Ascending aorta (tissue), 2 donors: ENCODE data around the gene MAOA. TPM values are rescaled to one million over a fixed set of nuclear protein-coding genes. Genes with fewer than 3 reads are reported as not detected.
"Not testable (repeated sequence)": the region's sequence is repeated elsewhere in the genome, so short reads cannot be mapped to it uniquely, and the experiment has no call there.

Experiments
- DNase-seq, 2 donors: peaks; one replicate each; pipeline ENCODE4 v3.0.0-alpha.2; 2019; ENCODE audit warnings: low spot score in 2 of 2
- H3K27ac ChIP-seq, 2 donors: fragments of 200-600 bp; sonication (generic); one replicate each; pipeline ENCODE4 v1.5.1; 2016 to 2017; ENCODE audit warnings: mild to moderate bottlenecking in 1 of 2
- H3K27me3 ChIP-seq: fragments of 200-600 bp; sonication (generic); one replicate; pipeline ENCODE4 v1.5.1; 2017
- H3K36me3 ChIP-seq, 2 donors: fragments of 200-600 bp; sonication (generic); one replicate each; pipeline ENCODE4 v1.5.1; 2016
- H3K4me1 ChIP-seq, 2 donors: fragments of 200-600 bp; sonication (generic); one replicate each; pipeline ENCODE4 v1.5.1; 2016 to 2017; ENCODE audit warnings: mild to moderate bottlenecking in 1 of 2
- H3K4me3 ChIP-seq, 2 donors: fragments of 200-600 bp; sonication (generic); one replicate each; pipeline ENCODE4 v1.5.1; 2016 to 2017; ENCODE audit warnings: mild to moderate bottlenecking in 1 of 2
- H3K9me3 ChIP-seq, 2 donors: fragments of 200-600 bp; sonication (generic); one replicate each; pipeline ENCODE4 v1.5.1; 2016
- intact Hi-C: fragments of 100-400 bp; cut with DNase I; formaldehyde crosslinking; loops from one replicate; pipeline ENCODE4 v1.15.1; 2023
- total RNA-seq: library from RNA; depleted of rRNA; stranded (reverse); fragments of >200 nt; gene quantifications from one replicate; pipeline ENCODE4 v1.1.0, GENCODE V29; 2016
- TF ChIP-seq, protein P1 (sequence below), 3 experiments: fragments of 200-600 bp in 2 of 3; fragments of 450-650 bp in 1 of 3; sonication (generic) in 2 of 3; IDR thresholded peaks; one replicate each; pipeline ENCODE4 v1.5.1; 2016 to 2019; ENCODE audit warnings: antibody characterized with exemption in 3 of 3, mild to moderate bottlenecking in 1 of 3, moderate library complexity in 1 of 3

Gene MAOA
- total RNA-seq, 1 donor from 2014 or later = 93.6 TPM

GRCh38 chrX:43664258-43664657 lies 8.2 kb downstream of the MAOA start:
- TF ChIP-seq, protein P1, sequence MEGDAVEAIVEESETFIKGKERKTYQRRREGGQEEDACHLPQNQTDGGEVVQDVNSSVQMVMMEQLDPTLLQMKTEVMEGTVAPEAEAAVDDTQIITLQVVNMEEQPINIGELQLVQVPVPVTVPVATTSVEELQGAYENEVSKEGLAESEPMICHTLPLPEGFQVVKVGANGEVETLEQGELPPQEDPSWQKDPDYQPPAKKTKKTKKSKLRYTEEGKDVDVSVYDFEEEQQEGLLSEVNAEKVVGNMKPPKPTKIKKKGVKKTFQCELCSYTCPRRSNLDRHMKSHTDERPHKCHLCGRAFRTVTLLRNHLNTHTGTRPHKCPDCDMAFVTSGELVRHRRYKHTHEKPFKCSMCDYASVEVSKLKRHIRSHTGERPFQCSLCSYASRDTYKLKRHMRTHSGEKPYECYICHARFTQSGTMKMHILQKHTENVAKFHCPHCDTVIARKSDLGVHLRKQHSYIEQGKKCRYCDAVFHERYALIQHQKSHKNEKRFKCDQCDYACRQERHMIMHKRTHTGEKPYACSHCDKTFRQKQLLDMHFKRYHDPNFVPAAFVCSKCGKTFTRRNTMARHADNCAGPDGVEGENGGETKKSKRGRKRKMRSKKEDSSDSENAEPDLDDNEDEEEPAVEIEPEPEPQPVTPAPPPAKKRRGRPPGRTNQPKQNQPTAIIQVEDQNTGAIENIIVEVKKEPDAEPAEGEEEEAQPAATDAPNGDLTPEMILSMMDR (IDR thresholded peaks at IDR 0.05) = no peak
- H3K27ac ChIP-seq = no peak overlapping the region
- peaks cover 0 to 4% of the 10 kb centered on the region in 2 donors for H3K4me1 ChIP-seq
- intact Hi-C loops = no loop called here
- H3K4me3 ChIP-seq = no peak overlapping the region
- H3K27me3 ChIP-seq = no peaks in the 10 kb centered on the region
- H3K9me3 ChIP-seq = no peaks in the 10 kb centered on the region
- DNase-seq = no peak
- H3K36me3 ChIP-seq = no peaks in the 10 kb centered on the region

- no peak for DNase-seq
- H3K4me3 ChIP-seq = no peak overlapping the region
- no peaks in the 10 kb centered on the region for H3K9me3 ChIP-seq
- H3K27me3 ChIP-seq = no peaks in the 10 kb centered on the region
- H3K27ac ChIP-seq = no peak overlapping the region
- TF ChIP-seq, protein P1 (IDR thresholded peaks at IDR 0.05) = no peak
- H3K4me1 ChIP-seq = peaks cover 0 to 4% of the 10 kb centered on the region in 2 donors
- intact Hi-C loops = no loop called here
- no peaks in the 10 kb centered on the region for H3K36me3 ChIP-seq
These were observed 8.6 kb downstream of the MAOA start for GRCh38 chrX:43664708-43665107.

- intact Hi-C loops = no loop called here
- no peaks in the 10 kb centered on the region for H3K36me3 ChIP-seq
- no peaks in the 10 kb centered on the region for H3K9me3 ChIP-seq
- H3K4me3 ChIP-seq = no peak overlapping the region
- TF ChIP-seq, protein P1 (IDR thresholded peaks at IDR 0.05) = no peak
- no peak overlapping the region for H3K27ac ChIP-seq
- H3K4me1 ChIP-seq = no peaks in the 10 kb centered on the region
- DNase-seq = no peak
- H3K27me3 ChIP-seq = no peaks in the 10 kb centered on the region
These were observed 10.3 kb downstream of the MAOA start for GRCh38 chrX:43666311-43666912.

DNA sequence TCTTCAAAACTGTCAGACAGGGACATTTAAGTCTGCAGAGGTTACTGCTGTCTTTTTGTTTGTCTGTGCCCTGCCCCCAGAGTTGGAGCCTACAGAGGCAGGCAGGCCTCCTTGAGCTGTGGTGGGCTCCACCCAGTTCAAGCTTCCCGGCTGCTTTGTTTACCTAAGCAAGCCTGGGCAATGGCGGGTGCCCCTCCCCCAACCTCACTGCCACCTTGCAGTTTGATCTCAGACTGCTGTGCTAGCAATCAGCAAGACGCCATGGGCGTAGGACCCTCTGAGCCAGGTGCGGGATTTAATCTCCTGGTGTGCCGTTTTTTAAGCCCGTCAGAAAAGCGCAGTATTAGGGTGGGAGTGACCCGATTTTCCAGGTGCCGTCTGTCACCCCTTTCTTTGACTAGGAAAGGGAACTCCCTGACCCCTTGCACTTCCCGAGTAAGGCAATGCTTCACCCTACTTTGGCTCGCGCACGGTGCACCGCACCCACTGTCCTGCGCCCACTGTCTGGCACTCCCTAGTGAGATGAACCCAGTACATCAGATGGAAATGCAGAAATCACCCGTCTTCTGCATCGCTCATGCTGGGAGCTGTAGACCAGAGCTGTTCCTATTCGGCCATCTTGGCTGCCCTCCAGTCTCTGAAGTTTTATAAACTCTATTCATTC lies 20.0 kb downstream of the MAOA start:
- H3K9me3 ChIP-seq, DNase-seq, H3K4me3 ChIP-seq, H3K36me3 ChIP-seq, intact Hi-C loops, H3K4me1 ChIP-seq, H3K27me3 ChIP-seq, H3K27ac ChIP-seq: not testable (repeated sequence)

DNA sequence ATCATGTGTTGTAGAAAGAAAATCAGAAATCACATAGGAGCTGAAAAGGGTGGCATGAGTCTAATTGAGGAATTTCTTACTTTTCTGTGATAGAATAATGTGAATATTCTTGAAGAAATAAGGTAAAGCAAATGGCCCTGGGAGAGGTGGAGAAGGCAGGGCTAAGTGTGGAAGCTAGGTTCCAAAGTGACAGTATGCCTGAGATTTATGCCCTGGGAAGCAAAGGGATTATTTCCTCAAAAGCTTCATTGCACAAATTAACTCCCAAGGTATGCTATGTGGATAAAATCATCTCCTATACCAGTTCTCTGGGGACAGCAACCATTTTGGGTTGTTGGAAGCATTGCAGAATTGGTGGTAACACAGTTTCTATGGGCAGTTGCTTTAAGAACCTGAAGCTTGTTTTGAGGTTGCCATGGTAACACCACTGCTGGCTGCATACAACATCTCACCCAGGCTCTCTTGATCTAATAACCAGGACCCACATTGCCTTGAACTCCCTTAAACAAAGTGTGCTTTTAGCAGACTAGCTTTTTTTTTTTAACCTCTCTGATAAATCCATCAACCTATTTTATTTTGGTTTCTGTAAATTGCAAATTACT lies 21.0 kb downstream of the MAOA start:
- H3K27me3 ChIP-seq = no peaks in the 10 kb centered on the region
- intact Hi-C loops = no loop called here
- H3K4me1 ChIP-seq = no peaks in the 10 kb centered on the region
- TF ChIP-seq, protein P1 (IDR thresholded peaks at IDR 0.05) = no peak
- H3K27ac ChIP-seq = no peak overlapping the region
- H3K4me3 ChIP-seq = no peak overlapping the region
- DNase-seq = no peak
- no peaks in the 10 kb centered on the region for H3K36me3 ChIP-seq
- H3K9me3 ChIP-seq = no peaks in the 10 kb centered on the region

GRCh38 chrX:43677993-43678392 lies 21.9 kb downstream of the MAOA start:
- intact Hi-C loops = no loop called here
- H3K36me3 ChIP-seq = no peaks in the 10 kb centered on the region
- no peaks in the 10 kb centered on the region for H3K27me3 ChIP-seq
- TF ChIP-seq, protein P1 (IDR thresholded peaks at IDR 0.05) = no peak
- H3K4me1 ChIP-seq = no peaks in the 10 kb centered on the region
- H3K4me3 ChIP-seq = no peak overlapping the region
- DNase-seq = no peak
- H3K9me3 ChIP-seq = no peaks in the 10 kb centered on the region
- H3K27ac ChIP-seq = no peak overlapping the region
